HCT116 (cell line): ENCODE measurements around the gene INPP5K. TPM values are rescaled to one million over a fixed set of nuclear protein-coding genes. Genes with fewer than 3 reads are reported as not detected.

Experiments used
- ATAC-seq: fragments of 200-7000 bp; cut with Tn5 transposase; 2 replicates; pipeline ENCODE4 v1.9.1; 2020; ENCODE audit warnings: mild to moderate bottlenecking, moderate library complexity
- BruUV-seq: library from RNA; stranded (reverse); fragments of 400-500 nt; replicated peaks from 2 replicates; lab custom pipeline; 2021; lab: Mats Ljungman, UMichigan
- CTCF ChIA-PET: fragments of 300-600 bp; sonication (Branson Sonifier 250); formaldehyde crosslinking; loops from one replicate; lab custom pipeline; 2021; ENCODE audit warnings: antibody characterized with exemption; lab: Charles Lee
- POLR2A ChIA-PET: fragments of 300-600, 350-600 bp; sonication (Branson Sonifier 250); formaldehyde crosslinking; loops from one replicate; lab custom pipeline; 2021; ENCODE audit warnings: antibody characterized with exemption; lab: Charles Lee
- RAD21 ChIA-PET, 2 experiments: fragments of 300-600 bp; sonication (Branson Sonifier 250); formaldehyde crosslinking; loops; one replicate each; lab custom pipeline; 2023; ENCODE audit warnings: low total read pairs in 2 of 2; ENCODE audit not compliant: uncharacterized antibody in 2 of 2, unreplicated experiment in 2 of 2, low non-redundant PET in 1 of 2; lab: Charles Lee
- DNase-seq: peaks from one replicate; pipeline ENCODE4 v3.0.0-alpha.2; 2010; ENCODE audit warnings: low read depth, low spot score
- H2AFZ ChIP-seq: fragments of 200-600 bp; shearing (Covaris generic), sonication (generic); 2 replicates; pipeline ENCODE4 v1.6.1; 2017; ENCODE audit warnings: low read depth, mixed run types, mixed read lengths, antibody characterized with exemption, low read length; ENCODE audit not compliant: poor library complexity, severe bottlenecking
- H3K27ac ChIP-seq: 2 replicates; pipeline ENCODE4 v1.5.1; 2012; ENCODE audit warnings: low read depth, low read length
- H3K27me3 ChIP-seq: fragments of 200-600 bp; sonication (generic); 2 replicates; pipeline ENCODE4 v1.6.1; 2016; ENCODE audit warnings: mixed run types, low read length, mixed read lengths; ENCODE audit not compliant: insufficient read depth
- H3K36me3 ChIP-seq, 2 experiments: fragments of 200-500 bp in 1 of 2; fragments of 200-600 bp in 1 of 2; sonication (Bioruptor generic) in 1 of 2; sonication (generic) in 1 of 2; 2 replicates each; pipeline versions ENCODE4 v1.5.1 to v1.6.1; 2014 to 2016; ENCODE audit warnings: low read length in 2 of 2, inconsistent platforms in 1 of 2, mixed read lengths in 1 of 2, mixed run types in 1 of 2; ENCODE audit not compliant: insufficient read depth in 2 of 2, control insufficient read depth in 1 of 2
- H3K4me1 ChIP-seq, 2 experiments: fragments of 200-600 bp in 1 of 2; sonication (generic) in 1 of 2; 2 replicates each; pipeline versions ENCODE4 v1.5.1 to v1.6.1; 2012 to 2017; ENCODE audit warnings: low read length in 2 of 2, inconsistent platforms in 1 of 2, mild to moderate bottlenecking in 1 of 2, mixed read lengths in 1 of 2, mixed run types in 1 of 2, moderate library complexity in 1 of 2; ENCODE audit not compliant: insufficient read depth in 2 of 2, control insufficient read depth in 1 of 2
- H3K4me2 ChIP-seq: fragments of 200-600 bp; sonication (generic); 2 replicates; pipeline ENCODE4 v1.6.1; 2017; ENCODE audit warnings: mixed run types, low read length, mixed read lengths
- H3K4me3 ChIP-seq, 2 experiments: fragments of 200-600 bp in 1 of 2; sonication (generic) in 1 of 2; replicated peaks in 1 of 2; 2 replicates each; pipeline ENCODE4 v1.5.1; 2011 to 2016; ENCODE audit warnings: low read length in 2 of 2, control low read depth in 1 of 2, low read depth in 1 of 2, mild to moderate bottlenecking in 1 of 2, mixed read lengths in 1 of 2, mixed run types in 1 of 2
- H3K79me2 ChIP-seq: fragments of 200-600 bp; sonication (generic); 2 replicates; pipeline ENCODE4 v1.6.1; 2017; ENCODE audit warnings: mild to moderate bottlenecking, mixed run types, low read length, moderate library complexity, mixed read lengths; ENCODE audit not compliant: insufficient read depth
- H3K9ac ChIP-seq: fragments of 200-600 bp; sonication (generic); 2 replicates; pipeline ENCODE4 v1.6.1; 2016; ENCODE audit warnings: low read length, mixed read lengths
- H3K9me2 ChIP-seq: fragments of 200-600 bp; sonication (generic), shearing (Covaris generic); 2 replicates; pipeline ENCODE4 v1.6.1; 2017; ENCODE audit warnings: mixed run types, mild to moderate bottlenecking, moderate library complexity; ENCODE audit not compliant: insufficient read depth
- H3K9me3 ChIP-seq, 2 experiments: fragments of 200-500 bp in 1 of 2; fragments of 200-600 bp in 1 of 2; sonication (Bioruptor generic) in 1 of 2; sonication (generic) in 1 of 2; 2 replicates each; pipeline ENCODE4 v1.6.1; 2014 to 2017; ENCODE audit warnings: low read length in 2 of 2, mixed read lengths in 2 of 2, inconsistent platforms in 1 of 2, low read depth in 1 of 2, mild to moderate bottlenecking in 1 of 2, mixed run types in 1 of 2, moderate library complexity in 1 of 2; ENCODE audit not compliant: control insufficient read depth in 1 of 2, insufficient read depth in 1 of 2
- H4K20me1 ChIP-seq: fragments of 200-600 bp; sonication (generic), shearing (Covaris generic); 2 replicates; pipeline ENCODE4 v1.6.1; 2017; ENCODE audit warnings: mixed run types, mild to moderate bottlenecking, moderate library complexity; ENCODE audit not compliant: insufficient read depth
- CEBPB ChIP-seq: IDR thresholded peaks from 2 replicates; pipeline ENCODE4 v1.6.1; 2012; ENCODE audit warnings: low read depth
- POLR2A ChIP-seq: IDR thresholded peaks from 2 replicates; pipeline ENCODE4 v1.7.0; 2011; ENCODE audit warnings: borderline replicate concordance; ENCODE audit not compliant: insufficient read depth, insufficient read length; ENCODE audit errors: extremely low read depth
- RAD21 ChIP-seq: IDR thresholded peaks from 2 replicates; pipeline ENCODE4 v1.6.1; 2012; ENCODE audit warnings: low read depth, mild to moderate bottlenecking
- SRF ChIP-seq: IDR thresholded peaks from 2 replicates; pipeline ENCODE4 v1.6.1; 2012; ENCODE audit warnings: low read depth
- ZFX ChIP-seq: fragments of 450-650 bp; IDR thresholded peaks from 2 replicates; pipeline ENCODE4 v1.6.1; 2017
- ZNF274 ChIP-seq: fragments of 200-500 bp; sonication (Bioruptor generic); IDR thresholded peaks from 2 replicates; pipeline ENCODE4 v1.6.1; 2014; ENCODE audit warnings: mild to moderate bottlenecking, low read depth, low read length, inconsistent platforms
- intact Hi-C: fragments of 100-400 bp; cut with micrococcal nuclease; formaldehyde crosslinking; loops from 2 replicates; pipeline ENCODE4 v1.10.0; 2022
- total RNA-seq: library from RNA; stranded (reverse); gene quantifications from one replicate; pipeline ENCODE4 v1.2.1, GENCODE V29; 2021; ENCODE audit not compliant: unreplicated experiment
- TF ChIP-seq, protein P1 (sequence below): IDR thresholded peaks from 2 replicates; pipeline ENCODE4 v1.6.1; 2012
- TF ChIP-seq, protein P2 (sequence below), 3 experiments: fragments of 200-600 bp in 1 of 3; sonication (generic) in 1 of 3; IDR thresholded peaks in 2 of 3; conservative IDR thresholded peaks in 1 of 3; 2 replicates each; pipeline ENCODE4 v1.5.1; 2012 to 2017; ENCODE audit warnings: low read depth in 2 of 3, low read length in 2 of 3, antibody characterized with exemption in 1 of 3, borderline replicate concordance in 1 of 3, control low read depth in 1 of 3, mild to moderate bottlenecking in 1 of 3, mixed read lengths in 1 of 3, mixed run types in 1 of 3, moderate library complexity in 1 of 3; ENCODE audit not compliant: insufficient read depth in 1 of 3
- TF ChIP-seq, protein P3 (sequence below): IDR thresholded peaks from 2 replicates; pipeline ENCODE4 v1.6.1; 2012

The INPP5K gene
- total RNA-seq, 1 experiment from 2014 or later, result 25.6 TPM

DNA sequence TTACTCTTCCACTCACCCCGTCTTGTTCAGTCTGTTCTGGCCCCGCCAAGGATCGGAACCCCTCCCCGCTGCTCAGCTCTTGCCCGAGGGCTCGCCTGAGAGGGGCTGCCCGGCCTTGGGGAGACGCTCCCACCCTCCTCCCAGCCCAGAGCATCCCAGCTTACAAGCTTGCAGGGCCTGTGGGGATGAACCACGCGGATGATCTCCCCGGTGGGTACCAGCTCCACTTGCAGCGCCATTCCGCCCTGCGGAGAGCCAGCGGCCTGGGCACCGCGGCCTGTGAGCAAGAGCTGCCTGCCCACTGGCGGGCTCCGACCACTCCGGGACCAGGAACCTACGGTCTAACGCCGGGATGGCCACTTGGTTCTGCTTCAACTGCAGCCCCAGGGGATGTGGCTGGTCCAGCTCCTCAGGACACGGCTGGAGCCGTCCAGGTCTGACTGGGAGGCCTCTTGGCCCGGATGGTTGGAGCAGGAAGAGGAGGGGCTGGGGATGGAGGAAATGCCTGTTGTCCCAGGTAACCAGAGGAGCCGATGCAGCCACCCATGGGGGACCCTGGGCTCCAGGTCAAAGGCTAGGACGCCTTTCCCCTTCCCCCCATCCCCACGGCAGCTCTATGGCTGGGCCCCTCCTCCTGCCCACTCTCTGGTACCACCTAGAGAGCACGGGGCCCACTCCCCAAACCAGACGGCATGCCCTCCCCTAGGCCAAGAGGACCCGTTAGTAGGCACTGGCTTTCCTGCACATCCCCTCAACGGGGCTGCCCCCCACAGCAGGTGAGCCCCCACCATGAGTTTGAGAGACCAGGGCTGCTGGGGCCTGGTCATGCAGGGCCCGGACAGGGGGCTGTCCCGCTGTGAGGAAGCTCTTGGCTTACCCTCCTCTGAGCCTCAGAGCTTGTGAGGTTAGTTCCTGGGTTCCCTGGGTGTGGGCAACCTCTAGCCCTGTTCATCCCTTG is 23.9 kb downstream of the INPP5K start, which contains the start of gene MYO1C:
Gene MYO1C (minus strand): TSS at position 438 of the 958 bp plus-strand sequence. CDS start 199 bp downstream, at position 239.
- H3K4me3 ChIP-seq, result peak within 1 kb of the TSS; percentile 50 to 54
- peaks cover 29% of the 10 kb centered on the region for H3K79me2 ChIP-seq
- H3K9ac ChIP-seq, result peak within 1 kb of the TSS; percentile 70
- H2AFZ ChIP-seq, result no peak within 1 kb of the TSS
- CTCF ChIA-PET, result no interaction called here
- peak within 1 kb of the TSS; percentile 99 for H3K27ac ChIP-seq
- ATAC-seq (no peak), DNase-seq (no peak)
- no peaks in the 10 kb centered on the region for H3K36me3 ChIP-seq
- no peaks in the 10 kb centered on the region for H3K27me3 ChIP-seq
- intact Hi-C loops, result no loop called here
- no peaks in the 10 kb centered on the region for H4K20me1 ChIP-seq
- RAD21 ChIA-PET, result no interaction called here
- POLR2A ChIA-PET, result interaction anchor here (0.7 to 0.8 kb wide), 2 partner anchors 12 to 157 kb away, joined by 3 read pairs; no protein-coding TSS in a partner anchor
- no TSS peak for BruUV-seq
- H3K4me2 ChIP-seq, result peak within 1 kb of the TSS; percentile 79
- peaks cover 21 to 46% of the 10 kb centered on the region in 2 experiments for H3K4me1 ChIP-seq
- no peaks in the 10 kb centered on the region for H3K9me3 ChIP-seq
- TF ChIP-seq ZNF274, result no peak
- peak; percentile 18; the same call in 1 of the 2 replicates for TF ChIP-seq ZFX
- TF ChIP-seq POLR2A, result peak; percentile 63
- H3K9me2 ChIP-seq, result no peaks in the 10 kb centered on the region

DNA sequence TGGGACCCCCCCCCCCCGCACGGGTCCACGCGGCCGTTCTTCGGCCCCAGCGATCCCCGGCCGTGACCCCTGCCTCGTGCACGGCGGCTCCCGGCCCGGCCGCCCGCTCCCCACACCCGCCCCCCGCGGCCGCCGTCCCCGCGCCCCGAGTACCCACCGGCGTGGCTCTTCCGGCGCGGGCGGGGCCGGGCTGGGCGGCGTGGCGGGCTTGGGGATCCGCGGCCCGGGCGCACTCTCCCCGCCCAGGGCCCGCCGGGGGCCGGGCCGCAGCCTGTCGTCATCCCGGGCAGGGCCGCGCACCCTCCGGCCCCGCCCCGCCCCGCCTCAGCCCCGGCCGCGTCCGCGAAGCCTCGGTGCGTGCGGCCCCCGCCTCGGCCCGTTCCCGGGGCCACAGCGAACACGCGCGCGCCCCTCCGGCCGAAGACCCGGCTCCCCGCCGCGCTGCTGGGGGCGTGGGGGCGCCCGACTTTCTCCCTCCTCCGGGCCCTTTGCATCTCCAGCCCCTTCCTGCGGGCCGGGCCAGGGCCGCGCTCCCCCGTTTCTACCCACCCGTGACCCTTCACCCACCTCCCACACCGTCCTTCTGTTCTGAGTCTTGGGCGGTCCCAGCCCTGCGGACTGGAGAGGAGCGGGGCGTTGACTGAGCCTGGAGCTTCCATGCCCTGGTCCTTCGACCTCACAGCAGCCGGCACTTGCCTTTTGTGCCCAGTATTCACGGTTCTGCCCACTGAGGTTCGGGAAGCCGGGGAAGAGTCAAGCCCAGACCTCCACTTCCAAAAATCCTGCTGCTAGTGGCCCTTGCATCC is 24.8 kb downstream of the INPP5K start:
- Histone ChIP-seq H3K4me1 (peaks cover 21 to 55% of the 10 kb centered on the region in 2 experiments), H3K9me2 (no peaks in the 10 kb centered on the region), H2AFZ (no peak overlapping the region), H3K27ac (peak overlapping the region; percentile 99), H3K9ac (peak overlapping the region; percentile 95), H4K20me1 (no peaks in the 10 kb centered on the region), H3K36me3 (no peaks in the 10 kb centered on the region), H3K79me2 (peaks cover 32% of the 10 kb centered on the region), H3K9me3 (no peaks in the 10 kb centered on the region), H3K4me2 (peak overlapping the region; percentile 99), H3K4me3 (peak overlapping the region; percentile 85 to 93), H3K27me3 (no peaks in the 10 kb centered on the region)
- DNase-seq (no peak), ATAC-seq (peak; percentile 64)
- ChIA-PET CTCF (no interaction called here), RAD21 (no interaction called here), POLR2A (interaction anchor here (0.8 kb wide), 1 partner anchor 13 kb away, joined by 3 read pairs; no protein-coding TSS in a partner anchor)
- no TSS peak for BruUV-seq
- TF ChIP-seq ZFX (peak; percentile 60), SRF (no peak), CEBPB (no peak), RAD21 (no peak)
- TF ChIP-seq, protein P1, sequence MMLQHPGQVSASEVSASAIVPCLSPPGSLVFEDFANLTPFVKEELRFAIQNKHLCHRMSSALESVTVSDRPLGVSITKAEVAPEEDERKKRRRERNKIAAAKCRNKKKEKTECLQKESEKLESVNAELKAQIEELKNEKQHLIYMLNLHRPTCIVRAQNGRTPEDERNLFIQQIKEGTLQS, result no peak
- TF ChIP-seq, protein P2, sequence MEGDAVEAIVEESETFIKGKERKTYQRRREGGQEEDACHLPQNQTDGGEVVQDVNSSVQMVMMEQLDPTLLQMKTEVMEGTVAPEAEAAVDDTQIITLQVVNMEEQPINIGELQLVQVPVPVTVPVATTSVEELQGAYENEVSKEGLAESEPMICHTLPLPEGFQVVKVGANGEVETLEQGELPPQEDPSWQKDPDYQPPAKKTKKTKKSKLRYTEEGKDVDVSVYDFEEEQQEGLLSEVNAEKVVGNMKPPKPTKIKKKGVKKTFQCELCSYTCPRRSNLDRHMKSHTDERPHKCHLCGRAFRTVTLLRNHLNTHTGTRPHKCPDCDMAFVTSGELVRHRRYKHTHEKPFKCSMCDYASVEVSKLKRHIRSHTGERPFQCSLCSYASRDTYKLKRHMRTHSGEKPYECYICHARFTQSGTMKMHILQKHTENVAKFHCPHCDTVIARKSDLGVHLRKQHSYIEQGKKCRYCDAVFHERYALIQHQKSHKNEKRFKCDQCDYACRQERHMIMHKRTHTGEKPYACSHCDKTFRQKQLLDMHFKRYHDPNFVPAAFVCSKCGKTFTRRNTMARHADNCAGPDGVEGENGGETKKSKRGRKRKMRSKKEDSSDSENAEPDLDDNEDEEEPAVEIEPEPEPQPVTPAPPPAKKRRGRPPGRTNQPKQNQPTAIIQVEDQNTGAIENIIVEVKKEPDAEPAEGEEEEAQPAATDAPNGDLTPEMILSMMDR (IDR thresholded peaks at IDR 0.05 in 2 of 3, conservative IDR thresholded peaks at IDR 0.05 in 1 of 3; ENCODE audit: borderline replicate concordance in 1 of 3, insufficient read depth in 1 of 3, low read depth in 2 of 3, low read length in 2 of 3), result no peak
- TF ChIP-seq, protein P3, sequence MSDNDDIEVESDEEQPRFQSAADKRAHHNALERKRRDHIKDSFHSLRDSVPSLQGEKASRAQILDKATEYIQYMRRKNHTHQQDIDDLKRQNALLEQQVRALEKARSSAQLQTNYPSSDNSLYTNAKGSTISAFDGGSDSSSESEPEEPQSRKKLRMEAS, result peak; percentile 11; the same call in 1 of the 2 replicates
- intact Hi-C loops, result loop anchor here (2.0 kb wide), 1 partner anchor 23 kb away; no protein-coding TSS in a partner anchor
